Left cardiac atrium (tissue), 4 donors: Measurements from ENCODE around the gene TEKTIP1. TPM values are rescaled to one million over a fixed set of nuclear protein-coding genes. Genes with fewer than 3 reads are reported as not detected.
A peak's percentile ranks its signal among the peaks of the same experiment; 100 is the strongest.
"Not testable (repeated sequence)": the region's sequence is repeated elsewhere in the genome, so short reads cannot be mapped to it uniquely, and the experiment has no call there.

ENCODE experiments used
- ATAC-seq, 2 donors: fragments of 200-7000 bp; cut with Tn5 transposase; one replicate each; pipeline ENCODE4 v1.9.1; 2020; ENCODE audit warnings: mild to moderate bottlenecking in 2 of 2, moderate library complexity in 2 of 2
- DNase-seq: peaks from one replicate; pipeline ENCODE4 v3.0.0-alpha.2; 2020
- intact Hi-C, 2 donors: fragments of 100-400 bp; cut with DNase I; formaldehyde crosslinking; loops; one replicate each; pipeline versions ENCODE4 v1.14.1 to v1.15.1; 2022 to 2023
- total RNA-seq, 2 donors: library from RNA; stranded (reverse); fragmentation: NEBNext Ultra II Directional; extraction: Animal tissue kit (Norgen Biotek cat#: 25700); gene quantifications; one replicate each; pipeline ENCODE4 v1.2.1, GENCODE V29; 2021
- donor health status: DM: no; HTN: yes; CAD: no.
- donor health status: DM: no; HTN: yes; CAD: no; lungs with severe emphysema.
- donor health status: DM: yes; HTN: yes; CAD: no.
- donor health status: Dilated cardiomyopathy.

The TEKTIP1 gene
- total RNA-seq, 2 donors from 2014 or later = 0.52 TPM; not detected in 1

DNA sequence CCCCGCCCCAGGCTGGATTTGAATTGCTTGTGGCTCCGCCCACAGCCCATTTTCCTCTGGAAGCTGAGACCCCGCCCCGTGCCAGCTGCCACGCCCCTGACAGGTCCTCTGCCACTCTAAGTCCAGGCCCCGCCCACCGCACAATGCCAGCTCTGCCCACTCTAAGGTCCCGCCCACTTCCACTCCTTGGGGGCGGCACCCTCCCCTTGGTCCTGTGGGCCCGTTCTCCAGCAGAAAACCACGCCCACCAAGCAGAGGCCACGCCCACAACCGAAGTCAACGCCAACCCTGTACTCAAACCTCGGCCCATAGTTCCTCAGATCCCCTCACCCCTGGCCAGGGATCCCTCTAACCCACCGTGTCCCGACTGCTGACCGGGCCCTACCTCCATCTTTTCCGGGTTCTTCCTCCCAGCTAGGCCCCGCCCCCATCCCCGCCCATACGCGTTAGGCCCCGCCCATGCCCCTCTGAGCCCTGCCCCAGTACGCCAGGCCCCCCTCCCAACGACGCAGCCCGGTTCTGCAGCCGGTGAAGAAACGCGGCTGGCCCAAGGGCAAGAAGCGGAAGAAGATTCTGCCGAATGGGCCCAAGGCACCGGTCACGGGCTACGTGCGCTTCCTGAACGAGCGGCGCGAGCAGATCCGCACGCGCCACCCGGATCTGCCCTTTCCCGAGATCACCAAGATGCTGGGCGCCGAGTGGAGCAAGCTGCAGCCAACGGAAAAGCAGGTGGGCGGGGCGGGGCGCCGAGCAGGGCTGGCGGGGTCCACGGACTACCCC is 35.1 kb downstream of the TEKTIP1 start:
- DNase-seq (peak; percentile 93), ATAC-seq (peak; percentile 16 to 52)
- intact Hi-C loops = no loop called here

DNA sequence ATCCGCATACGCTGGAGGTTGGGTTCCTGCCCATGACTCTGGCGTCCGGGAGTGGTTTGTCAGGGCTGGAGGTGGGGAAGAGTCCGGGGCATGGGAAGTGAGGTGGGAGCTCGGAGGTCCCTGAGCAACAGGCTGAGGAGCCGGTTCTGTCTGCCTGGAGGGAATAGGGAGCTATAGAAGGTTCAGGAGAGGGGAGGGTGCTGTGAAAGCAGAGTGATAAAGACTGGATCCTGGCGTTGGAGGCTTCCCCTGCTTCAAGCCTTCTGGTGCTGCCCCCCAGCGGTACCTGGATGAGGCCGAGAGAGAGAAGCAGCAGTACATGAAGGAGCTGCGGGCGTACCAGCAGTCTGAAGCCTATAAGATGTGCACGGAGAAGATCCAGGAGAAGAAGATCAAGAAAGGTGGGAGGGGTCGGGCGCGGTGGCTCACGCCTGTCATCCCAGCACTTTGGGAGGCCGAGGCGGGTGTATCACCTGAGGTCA is 36.3 kb downstream of the TEKTIP1 start:
- ATAC-seq = no peak
- intact Hi-C loops = loop anchor here in 1 of 2 donors (5.0 kb wide), 1 partner anchor 42 kb away; no protein-coding TSS in a partner anchor
- DNase-seq = no peak

DNA sequence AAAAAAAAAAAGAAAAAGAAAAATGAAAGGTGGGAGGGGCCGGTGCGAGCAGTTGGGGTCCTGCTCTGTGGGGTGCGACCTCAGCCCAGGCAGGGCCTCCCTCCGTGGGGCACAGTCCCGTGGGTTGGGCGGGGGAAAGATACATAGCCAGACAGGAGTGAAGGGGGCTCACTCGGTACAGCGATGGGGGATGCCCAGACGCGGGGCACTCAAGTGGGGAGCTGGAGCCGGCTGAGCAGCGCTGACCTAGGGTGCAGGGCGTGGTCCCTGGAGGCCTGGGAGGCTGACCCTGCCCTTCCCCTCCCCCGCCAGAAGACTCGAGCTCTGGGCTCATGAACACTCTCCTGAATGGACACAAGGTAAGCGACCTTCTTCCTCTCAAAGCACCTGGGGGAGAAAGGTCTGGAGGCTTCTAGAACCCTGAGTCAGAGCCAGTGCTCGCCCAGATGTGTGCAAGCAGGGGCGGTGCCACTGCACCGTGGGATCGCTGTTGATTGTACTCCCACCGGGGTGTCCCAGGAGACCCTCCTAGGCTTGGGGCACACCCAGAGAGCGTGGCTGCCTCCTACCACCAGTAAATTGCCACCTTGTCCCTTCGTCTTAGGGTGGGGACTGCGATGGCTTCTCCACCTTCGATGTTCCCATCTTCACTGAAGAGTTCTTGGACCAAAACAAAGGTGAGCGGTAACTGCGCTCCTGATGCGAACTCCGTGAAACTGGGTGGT is 37.1 kb downstream of the TEKTIP1 start:
- peak; percentile 43 for DNase-seq
- intact Hi-C loops = loop anchor here in 1 of 2 donors (5.0 kb wide), 1 partner anchor 41 kb away; no protein-coding TSS in a partner anchor
- no peak for ATAC-seq

DNA sequence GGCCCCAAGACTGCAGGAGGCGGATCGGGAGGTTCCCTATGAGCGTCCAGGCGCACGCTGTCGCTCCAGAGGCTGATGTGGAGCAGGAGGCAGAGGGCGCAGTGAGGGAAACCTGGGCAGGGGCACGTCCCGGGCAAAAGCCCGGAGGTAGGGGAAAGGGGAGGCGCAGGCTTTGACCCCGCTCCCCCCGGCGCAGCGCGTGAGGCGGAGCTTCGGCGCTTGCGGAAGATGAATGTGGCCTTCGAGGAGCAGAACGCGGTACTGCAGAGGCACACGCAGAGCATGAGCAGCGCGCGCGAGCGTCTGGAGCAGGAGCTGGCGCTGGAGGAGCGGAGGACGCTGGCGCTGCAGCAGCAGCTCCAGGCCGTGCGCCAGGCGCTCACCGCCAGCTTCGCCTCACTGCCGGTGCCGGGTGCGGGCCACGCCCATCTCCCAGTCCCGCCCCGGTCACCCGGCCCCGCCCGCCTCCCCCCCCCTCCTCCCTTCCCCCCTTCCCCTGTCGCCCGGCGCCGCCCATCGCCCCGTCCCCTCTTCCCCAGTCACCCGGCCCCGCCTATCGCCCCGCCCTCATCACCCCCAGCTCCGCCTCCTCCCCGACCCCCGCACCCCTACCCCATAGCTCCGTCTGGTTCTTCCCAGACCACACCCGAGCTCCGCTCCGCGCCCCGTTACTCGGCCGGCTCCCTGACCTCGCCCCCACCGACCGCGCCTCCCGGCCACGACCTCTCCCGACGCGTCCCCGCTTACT is 37.9 kb downstream of the TEKTIP1 start:
- intact Hi-C loops = loop anchor here in 1 of 2 donors (5.0 kb wide), 1 partner anchor 40 kb away; no protein-coding TSS in a partner anchor
- peak; percentile 74 for DNase-seq
- peak; percentile 16 to 32 for ATAC-seq

DNA sequence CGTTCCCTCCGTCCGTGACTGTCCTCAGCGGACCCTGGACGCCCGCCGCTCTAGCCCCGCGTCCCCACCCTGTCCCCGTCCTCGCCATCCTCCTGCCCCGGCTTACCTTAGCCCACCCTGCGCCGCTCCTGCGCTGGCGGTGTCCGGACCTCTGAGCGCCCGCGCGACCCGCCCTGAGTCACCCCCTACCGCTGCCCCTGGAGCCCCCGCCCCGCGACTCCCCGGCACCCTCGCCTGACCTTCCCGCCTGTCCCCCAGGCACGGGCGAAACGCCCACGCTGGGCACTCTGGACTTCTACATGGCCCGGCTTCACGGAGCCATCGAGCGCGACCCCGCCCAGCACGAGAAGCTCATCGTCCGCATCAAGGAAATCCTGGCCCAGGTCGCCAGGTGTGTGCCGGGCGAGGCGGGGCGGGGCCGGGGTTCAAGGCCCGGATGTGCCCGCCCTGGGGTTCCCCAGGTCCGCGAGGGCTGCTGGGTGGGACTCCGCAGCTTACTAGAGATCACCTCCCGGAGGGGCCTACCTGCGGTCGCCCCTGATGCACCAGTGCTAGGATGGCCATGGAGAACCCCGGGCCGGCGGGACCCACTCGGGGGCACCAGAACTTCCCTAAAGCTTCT is 38.9 kb downstream of the TEKTIP1 start:
- no peak for DNase-seq
- no peak for ATAC-seq

DNA sequence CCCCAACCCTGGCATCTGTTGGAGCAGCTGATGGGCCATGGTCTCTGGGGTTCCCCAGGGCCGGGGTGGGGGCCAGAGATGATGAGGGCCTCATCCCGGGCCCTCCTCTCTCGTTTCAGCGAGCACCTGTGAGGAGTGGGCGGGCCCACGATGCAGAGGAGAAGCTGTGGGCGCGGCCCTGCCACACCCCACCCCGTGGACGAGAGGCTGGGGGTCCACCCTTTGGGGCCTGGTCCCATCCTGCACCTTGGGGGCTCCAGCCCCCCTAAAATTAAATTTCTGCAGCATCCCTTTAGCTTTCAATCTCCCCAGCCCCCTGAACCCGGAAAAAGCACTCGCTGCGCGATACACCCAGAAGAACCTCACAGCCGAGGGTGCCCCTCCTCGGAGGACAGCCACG is 39.4 kb downstream of the TEKTIP1 start:
- ATAC-seq (no peak), DNase-seq (no peak)
- intact Hi-C loops = loop anchor here in 1 of 2 donors (5.0 kb wide), 1 partner anchor 39 kb away; no protein-coding TSS in a partner anchor

More for the DNA sequence above, 38.9 kb downstream of the TEKTIP1 start:
- intact Hi-C loops = loop anchor here in 1 of 2 donors (5.0 kb wide), 1 partner anchor 39 kb away; no protein-coding TSS in a partner anchor

DNA sequence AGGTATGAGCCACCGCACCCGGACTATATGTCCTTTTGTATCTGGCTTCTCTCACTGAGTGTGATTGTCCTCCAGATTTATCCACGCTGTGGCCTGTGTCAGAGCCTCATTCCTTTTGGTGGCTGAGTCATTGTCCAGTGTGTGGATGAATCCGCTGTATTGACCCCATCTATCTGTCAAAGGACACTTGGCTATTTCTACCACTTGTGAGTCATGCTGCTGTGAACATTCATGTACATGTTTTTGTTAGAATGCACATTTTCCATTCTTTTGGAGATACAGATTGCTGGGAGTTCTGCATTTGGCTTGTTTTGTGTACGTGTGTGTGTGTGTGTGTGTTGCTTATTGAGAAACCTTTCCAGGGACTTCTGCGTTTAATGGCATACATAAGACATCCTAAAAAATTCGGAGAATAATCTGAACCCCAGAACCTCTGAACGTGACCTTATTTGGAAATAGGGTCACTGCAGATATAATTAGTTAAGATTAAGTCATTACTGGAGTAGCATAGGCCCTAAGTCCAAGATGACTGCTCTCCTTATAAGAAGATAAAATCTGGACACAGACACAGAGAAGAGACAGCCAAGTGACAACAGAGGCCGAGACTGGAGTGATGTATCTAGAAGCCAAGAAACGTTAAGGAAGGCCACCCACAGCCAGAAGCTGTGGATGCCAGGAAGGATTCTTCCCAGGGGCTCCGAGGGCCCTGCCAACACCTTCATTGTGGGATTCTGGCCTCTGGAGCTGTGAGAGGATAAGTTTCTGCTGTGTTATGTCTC is 41.4 kb downstream of the TEKTIP1 start:
- ATAC-seq (peak in 1 of 2 donors; percentile 57), DNase-seq (no peak)
- intact Hi-C loops = no loop called here

DNA sequence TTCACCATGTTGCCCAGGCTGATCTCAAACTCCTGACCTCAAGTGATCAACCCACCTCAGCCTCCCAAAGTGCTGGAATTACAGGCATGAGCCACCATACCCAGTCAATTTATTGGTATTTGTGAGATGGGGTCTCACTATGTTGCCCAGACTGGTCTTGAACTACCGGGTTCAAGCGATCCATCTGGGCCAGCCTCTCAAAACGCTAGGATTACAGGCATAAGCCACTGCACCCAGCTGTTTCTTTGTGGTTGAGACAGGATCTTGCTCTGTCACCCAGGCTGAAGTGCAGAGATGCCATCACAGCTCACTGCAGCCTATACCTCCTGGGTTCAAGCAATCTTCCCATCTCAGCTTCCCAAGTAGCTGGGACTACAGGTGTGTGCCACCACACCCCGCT is 42.8 kb downstream of the TEKTIP1 start:
- intact Hi-C loops, ATAC-seq, DNase-seq: not testable (repeated sequence)

DNA sequence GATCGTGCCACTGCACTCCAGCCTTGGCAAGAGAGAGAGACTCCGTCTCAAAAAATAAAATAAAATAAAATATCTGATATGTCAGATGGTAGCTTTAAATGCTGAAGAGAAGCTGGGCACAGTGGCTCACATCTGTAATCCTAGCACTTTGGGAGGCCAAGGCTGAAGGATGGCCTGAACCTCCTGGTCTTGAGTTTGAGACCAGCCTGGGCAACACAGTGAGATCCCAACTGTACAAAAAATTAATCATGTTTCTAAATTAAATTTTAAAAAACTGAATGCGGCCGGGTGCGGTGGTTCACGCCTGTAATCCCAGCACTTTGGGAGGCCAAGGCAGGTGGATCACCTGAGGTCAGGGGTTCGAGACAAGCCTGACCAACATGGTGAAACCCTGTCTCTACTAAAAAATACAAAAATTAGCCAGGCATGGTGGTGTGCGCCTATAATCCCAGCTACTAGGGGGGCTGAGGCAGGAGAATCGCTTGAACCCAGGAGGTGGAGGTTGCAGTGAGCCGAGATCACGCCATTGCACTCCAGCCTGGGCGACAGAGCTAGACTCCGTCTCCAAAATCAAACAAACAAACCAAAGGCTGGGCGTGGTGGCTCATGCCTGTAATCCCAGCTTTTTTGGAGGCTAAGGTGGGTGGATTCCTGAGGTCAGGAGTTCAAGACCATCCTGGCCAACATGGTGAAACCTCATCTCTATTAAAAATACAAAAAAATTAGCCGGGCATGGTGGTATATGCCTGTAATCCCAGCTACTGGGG is 45.2 kb downstream of the TEKTIP1 start:
- ATAC-seq, DNase-seq, intact Hi-C loops: not testable (repeated sequence)

DNA sequence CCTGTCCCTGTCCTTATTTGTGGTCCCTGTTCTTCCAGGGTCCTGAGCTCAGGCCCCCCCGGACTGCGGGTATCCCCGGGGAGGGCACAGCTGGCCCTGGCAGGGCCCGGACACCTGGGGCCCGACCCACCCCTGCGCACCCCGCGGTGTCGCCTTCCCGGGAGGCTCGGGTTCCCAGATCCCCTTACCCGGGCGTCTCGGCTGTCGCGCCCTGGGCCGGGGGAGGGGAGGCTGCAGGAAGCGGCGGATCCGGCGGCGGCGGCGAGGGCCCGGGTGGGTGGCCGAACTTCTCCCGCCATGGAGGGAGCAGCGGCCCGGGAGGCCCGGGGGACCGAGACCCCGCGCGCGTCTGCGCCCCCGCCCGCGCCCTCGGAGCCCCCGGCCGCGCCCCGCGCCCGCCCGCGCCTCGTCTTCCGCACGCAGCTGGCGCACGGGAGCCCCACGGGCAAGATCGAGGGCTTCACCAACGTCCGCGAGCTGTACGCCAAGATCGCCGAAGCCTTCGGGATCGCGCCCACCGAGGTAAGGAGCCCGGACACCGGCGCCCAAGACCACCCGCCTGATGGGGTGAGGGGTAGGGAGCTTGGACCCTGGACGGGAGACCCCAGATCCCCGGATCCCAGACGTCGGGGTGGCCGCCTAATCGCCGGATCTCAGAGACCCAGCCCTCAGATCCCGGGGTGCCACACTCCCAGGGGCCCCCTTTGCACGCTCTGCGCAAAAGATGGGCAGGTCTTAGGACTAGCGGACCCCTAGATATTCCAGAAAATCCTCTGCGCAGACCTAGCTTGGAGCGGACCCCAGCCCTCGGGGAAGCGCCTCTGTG is 46.5 kb downstream of the TEKTIP1 start, which contains the start of gene GIPC3:
GIPC3 (plus strand) TSS at position 178 of the 826 bp plus-strand sequence; CDS start at position 298, 120 bp downstream.
- intact Hi-C loops = loop anchor here in 1 of 2 donors (2.0 kb wide), 1 partner anchor 33 kb away; no protein-coding TSS in a partner anchor
- ATAC-seq (no peak), DNase-seq (no peak)

DNA sequence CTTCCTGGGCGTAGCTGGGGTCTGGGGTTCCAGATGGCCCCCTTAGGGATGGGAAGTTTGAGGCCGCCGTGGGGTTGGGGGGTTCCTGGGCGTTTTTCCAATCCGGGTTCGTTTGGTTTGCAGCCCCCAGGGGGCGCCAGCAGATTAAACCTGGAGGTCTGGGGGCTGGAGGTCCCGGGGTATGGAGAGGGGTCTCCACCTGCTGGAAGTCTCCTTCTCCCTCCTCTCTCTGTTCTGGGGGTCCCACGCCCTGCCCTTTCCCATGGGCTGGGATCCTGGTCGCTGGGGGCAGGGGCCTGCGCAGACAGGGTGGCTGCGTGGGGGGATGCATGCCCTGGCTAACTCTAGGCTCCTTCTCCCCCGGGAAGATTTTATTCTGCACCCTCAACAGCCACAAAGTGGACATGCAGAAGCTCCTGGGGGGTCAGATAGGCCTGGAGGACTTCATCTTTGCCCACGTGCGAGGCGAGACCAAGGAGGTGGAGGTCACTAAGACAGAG is 47.2 kb downstream of the TEKTIP1 start:
- DNase-seq (no peak), ATAC-seq (peak in 1 of 2 donors; percentile 33)
- intact Hi-C loops = loop anchor here in 1 of 2 donors (2.0 kb wide), 1 partner anchor 33 kb away; no protein-coding TSS in a partner anchor

DNA sequence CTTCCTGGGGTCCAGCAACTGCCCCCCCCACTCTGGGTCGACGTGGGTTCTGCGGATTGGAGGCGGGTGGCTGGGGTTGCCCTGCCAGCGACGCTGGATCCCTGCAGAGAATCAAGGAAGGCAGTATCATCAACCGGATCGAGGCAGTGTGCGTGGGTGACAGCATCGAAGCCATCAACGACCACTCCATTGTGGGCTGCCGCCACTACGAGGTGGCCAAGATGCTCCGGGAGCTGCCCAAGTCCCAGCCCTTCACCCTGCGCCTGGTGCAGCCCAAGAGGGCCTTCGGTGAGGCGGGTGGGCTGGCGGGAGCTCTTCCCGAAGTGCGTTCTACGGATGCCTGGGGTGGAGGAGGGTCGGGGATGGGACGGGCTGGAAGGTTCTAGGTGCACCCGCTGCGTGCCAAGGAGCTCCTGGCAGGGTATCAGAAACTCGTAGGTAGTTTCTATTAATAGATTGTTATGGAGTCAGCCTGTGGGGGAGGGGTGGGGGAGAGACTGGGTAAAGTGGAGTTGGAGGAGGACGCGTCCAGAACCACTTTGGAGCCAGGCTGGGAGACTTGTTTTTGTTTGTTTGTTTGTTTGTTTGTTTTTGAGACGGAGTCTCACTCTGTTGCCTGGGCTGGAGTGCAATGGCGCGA is 47.9 kb downstream of the TEKTIP1 start:
- DNase-seq = no peak
- peak; percentile 38 to 46 for ATAC-seq
- intact Hi-C loops = loop anchor here in 1 of 2 donors (2.0 kb wide), 1 partner anchor 32 kb away; no protein-coding TSS in a partner anchor

DNA sequence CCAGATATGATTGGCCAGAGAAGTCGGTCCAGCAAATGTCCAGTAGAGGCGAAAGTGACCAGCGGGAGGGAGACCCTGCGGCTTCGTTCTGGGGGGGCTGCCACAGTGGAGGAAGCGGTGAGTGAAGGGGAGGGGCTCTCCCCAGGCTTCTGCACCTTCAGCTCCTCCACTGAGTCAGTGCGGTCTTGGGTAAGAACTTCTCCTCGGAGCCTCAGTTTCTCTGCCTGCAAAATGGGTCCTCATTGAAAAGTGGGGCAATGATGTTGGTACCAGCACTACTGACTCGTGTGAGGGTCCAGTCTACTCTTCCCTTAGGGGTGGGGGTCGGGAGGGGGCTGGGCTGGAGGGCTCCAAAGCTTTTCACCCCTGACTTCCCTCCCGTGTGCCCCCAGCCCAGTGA is 50.5 kb downstream of the TEKTIP1 start:
- no peak for DNase-seq
- intact Hi-C loops = no loop called here
- ATAC-seq = no peak

DNA sequence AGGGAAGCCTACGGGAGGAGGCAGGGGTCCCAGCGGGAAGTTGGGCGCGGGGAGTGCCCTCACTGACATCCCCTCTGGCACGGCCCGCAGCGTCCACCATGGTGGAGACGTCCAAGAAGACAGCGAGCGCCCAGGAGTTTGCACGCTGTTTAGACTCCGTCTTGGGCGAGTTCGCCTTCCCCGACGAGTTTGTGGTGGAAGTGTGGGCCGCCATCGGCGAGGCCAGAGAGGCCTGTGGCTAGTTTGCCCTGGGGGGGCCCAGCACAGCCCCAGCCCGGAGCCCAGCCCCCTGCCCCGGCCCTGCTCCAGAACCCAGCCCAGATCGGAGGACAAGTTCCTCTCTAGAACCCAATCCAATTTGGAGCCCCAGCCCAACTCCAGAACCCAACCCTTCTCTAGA is 51.0 kb downstream of the TEKTIP1 start:
- ATAC-seq = no peak
- intact Hi-C loops = no loop called here
- no peak for DNase-seq

DNA sequence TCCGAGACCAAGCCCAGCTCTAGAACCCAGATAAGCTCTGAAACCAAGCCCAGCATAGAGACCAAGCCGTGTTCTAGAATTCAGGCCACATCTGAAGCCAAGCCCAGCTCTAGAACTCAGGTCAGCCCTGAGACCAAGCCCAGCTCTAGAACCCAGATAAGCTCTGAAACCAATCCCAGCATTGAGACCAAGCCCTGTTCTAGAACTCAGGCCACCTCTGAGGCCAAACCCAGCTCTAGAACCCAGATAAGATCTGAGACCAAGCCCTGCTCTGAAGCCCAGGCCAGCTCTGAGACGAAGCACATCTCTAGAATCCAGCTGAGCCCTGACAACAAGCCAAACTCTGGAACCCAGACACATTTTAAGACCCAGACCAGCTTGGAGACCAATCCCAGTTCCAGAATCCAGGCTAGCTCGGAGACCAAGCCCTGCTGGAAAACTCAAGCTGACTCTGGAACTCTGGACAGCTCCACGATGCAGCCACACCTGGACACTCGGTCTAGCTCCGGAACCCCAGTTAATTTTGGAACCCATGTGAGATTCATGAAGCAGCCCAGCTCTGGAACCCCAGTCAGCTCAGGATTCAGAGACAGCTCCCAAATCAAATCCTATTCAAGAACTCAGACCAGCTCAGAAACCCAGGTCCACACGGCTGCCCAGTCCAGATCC is 52.2 kb downstream of the TEKTIP1 start:
- no peak for ATAC-seq

More for the DNA sequence above, 52.2 kb downstream of the TEKTIP1 start:
- DNase-seq = no peak
- intact Hi-C loops = no loop called here
